Activated CD4-positive, alpha-beta T cell treated with anti-CD3 and anti-CD28 coated beads, Interleukin-2, amount 10 ng/mL, durations not matched to agents 24 days and 14 days (primary cell): ENCODE data around the gene PLEKHA4. TPM values are rescaled to one million over a fixed set of nuclear protein-coding genes. Genes with fewer than 3 reads are reported as not detected.
"Not testable (repeated sequence)": the region's sequence is repeated elsewhere in the genome, so short reads cannot be mapped to it uniquely, and the experiment has no call there.

Experiments
- DNase-seq: peaks from one replicate; pipeline ENCODE4 v3.0.0; 2022
- H3K27ac Mint-ChIP-seq: one replicate; pipeline ENCODE4 v1.8.0; 2022; ENCODE audit warnings: mild to moderate bottlenecking, mixed read lengths
- H3K27me3 Mint-ChIP-seq: one replicate; pipeline ENCODE4 v1.8.0; 2022; ENCODE audit warnings: mixed read lengths
- H3K36me3 Mint-ChIP-seq: one replicate; pipeline ENCODE4 v1.8.0; 2022; ENCODE audit warnings: low read depth, mild to moderate bottlenecking, mixed read lengths
- H3K4me1 Mint-ChIP-seq: one replicate; pipeline ENCODE4 v1.8.0; 2021; ENCODE audit warnings: mixed read lengths
- H3K4me3 Mint-ChIP-seq: one replicate; pipeline ENCODE4 v1.8.0; 2022; ENCODE audit warnings: mild to moderate bottlenecking, moderate library complexity, mixed read lengths
- H3K9me3 Mint-ChIP-seq: one replicate; pipeline ENCODE4 v1.8.0; 2021; ENCODE audit warnings: mixed read lengths
- intact Hi-C: fragments of 100-400 bp; cut with micrococcal nuclease; formaldehyde crosslinking; loops from one replicate; pipeline ENCODE4 v1.15.1; 2023
- total RNA-seq: library from RNA; stranded (reverse); gene quantifications from 2 replicates; pipeline ENCODE4 v1.2.3, GENCODE V29; 2022

PLEKHA4 gene
- total RNA-seq, 1 donor from 2014 or later: 1.9 TPM

GRCh38 chr19:48867123-48867745, 1.2 kb downstream of the PLEKHA4 start:
- Mint-ChIP-seq H3K27me3 (peaks cover 9% of the 10 kb centered on the region), H3K4me3 (no peak overlapping the region), H3K4me1 (peaks cover 7% of the 10 kb centered on the region), H3K9me3 (no peaks in the 10 kb centered on the region), H3K36me3 (peaks cover 2% of the 10 kb centered on the region), H3K27ac (peak overlapping the region; percentile 51)
- DNase-seq: no peak
- intact Hi-C loops: no loop called here

DNA sequence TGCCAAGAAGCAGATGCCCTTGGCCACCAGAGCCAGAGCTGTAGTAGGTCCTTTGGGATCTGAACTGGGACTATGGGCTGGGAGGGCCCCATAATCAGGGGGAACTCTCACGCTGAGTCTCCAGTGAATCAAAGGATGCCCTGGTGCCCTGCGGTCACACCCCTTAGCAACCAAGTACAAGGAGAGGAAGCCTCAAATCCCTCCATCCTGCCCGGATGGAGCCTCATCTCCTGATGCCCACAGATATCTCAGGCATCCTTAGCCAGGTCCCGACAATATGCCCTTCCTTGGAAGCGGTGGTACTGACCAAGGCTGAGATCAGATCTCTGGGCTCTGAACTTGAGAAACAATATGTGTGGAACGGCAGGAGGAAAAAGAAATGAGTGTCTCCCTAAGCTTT, 1.7 kb downstream of the PLEKHA4 start:
- DNase-seq: no peak
- Mint-ChIP-seq H3K4me1 (peaks cover 4% of the 10 kb centered on the region), H3K4me3 (no peak overlapping the region), H3K9me3 (no peaks in the 10 kb centered on the region), H3K27ac (no peak overlapping the region), H3K27me3 (peaks cover 8% of the 10 kb centered on the region), H3K36me3 (no peaks in the 10 kb centered on the region)
- intact Hi-C loops: no loop called here

- H3K4me3 Mint-ChIP-seq: no peak overlapping the region
- H3K27ac Mint-ChIP-seq: no peak overlapping the region
- peaks cover 5% of the 10 kb centered on the region for H3K4me1 Mint-ChIP-seq
- peaks cover 5% of the 10 kb centered on the region for H3K27me3 Mint-ChIP-seq
- H3K9me3 Mint-ChIP-seq: no peaks in the 10 kb centered on the region
- intact Hi-C loops: no loop called here
- no peaks in the 10 kb centered on the region for H3K36me3 Mint-ChIP-seq
- no peak for DNase-seq
These were observed 5.6 kb downstream of the PLEKHA4 start for GRCh38 chr19:48862827-48863226.

DNA sequence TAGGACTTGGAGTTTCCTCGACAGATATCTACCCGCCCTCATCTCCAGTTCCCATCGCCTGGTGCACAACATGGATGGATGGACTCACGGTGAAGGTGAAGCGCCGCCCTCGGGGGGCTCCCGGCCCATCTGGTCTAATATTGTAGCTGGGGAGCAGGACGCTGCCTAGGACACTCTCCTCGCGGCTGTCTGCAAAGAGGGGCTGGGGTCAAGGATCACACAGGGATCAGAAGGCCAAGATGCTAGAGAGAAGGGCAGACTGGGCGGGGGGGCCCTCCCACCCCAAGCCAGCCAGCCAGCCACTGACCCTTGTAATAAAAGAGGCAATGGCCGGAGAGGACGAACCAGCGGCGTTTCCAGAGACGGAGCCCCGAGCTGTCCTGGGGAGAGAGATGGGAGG, 7.1 kb downstream of the PLEKHA4 start:
- DNase-seq: no peak
- no peak overlapping the region for H3K4me3 Mint-ChIP-seq
- H3K4me1 Mint-ChIP-seq: peaks cover 5% of the 10 kb centered on the region
- H3K36me3 Mint-ChIP-seq: no peaks in the 10 kb centered on the region
- intact Hi-C loops: no loop called here
- no peak overlapping the region for H3K27ac Mint-ChIP-seq
- peaks cover 2% of the 10 kb centered on the region for H3K27me3 Mint-ChIP-seq
- H3K9me3 Mint-ChIP-seq: no peaks in the 10 kb centered on the region

- H3K4me1 Mint-ChIP-seq: peaks cover 5% of the 10 kb centered on the region
- no peak overlapping the region for H3K4me3 Mint-ChIP-seq
- intact Hi-C loops: loop anchor here (1.0 kb wide), 1 partner anchor 12 kb away; the partner anchor contains the start of gene PPP1R15A
- no peaks in the 10 kb centered on the region for H3K9me3 Mint-ChIP-seq
- H3K27me3 Mint-ChIP-seq: peaks cover 2% of the 10 kb centered on the region
- no peak overlapping the region for H3K27ac Mint-ChIP-seq
- DNase-seq: peak; percentile 64
- H3K36me3 Mint-ChIP-seq: no peaks in the 10 kb centered on the region
These were observed 8.5 kb downstream of the PLEKHA4 start for GRCh38 chr19:48859711-48860572.

DNA sequence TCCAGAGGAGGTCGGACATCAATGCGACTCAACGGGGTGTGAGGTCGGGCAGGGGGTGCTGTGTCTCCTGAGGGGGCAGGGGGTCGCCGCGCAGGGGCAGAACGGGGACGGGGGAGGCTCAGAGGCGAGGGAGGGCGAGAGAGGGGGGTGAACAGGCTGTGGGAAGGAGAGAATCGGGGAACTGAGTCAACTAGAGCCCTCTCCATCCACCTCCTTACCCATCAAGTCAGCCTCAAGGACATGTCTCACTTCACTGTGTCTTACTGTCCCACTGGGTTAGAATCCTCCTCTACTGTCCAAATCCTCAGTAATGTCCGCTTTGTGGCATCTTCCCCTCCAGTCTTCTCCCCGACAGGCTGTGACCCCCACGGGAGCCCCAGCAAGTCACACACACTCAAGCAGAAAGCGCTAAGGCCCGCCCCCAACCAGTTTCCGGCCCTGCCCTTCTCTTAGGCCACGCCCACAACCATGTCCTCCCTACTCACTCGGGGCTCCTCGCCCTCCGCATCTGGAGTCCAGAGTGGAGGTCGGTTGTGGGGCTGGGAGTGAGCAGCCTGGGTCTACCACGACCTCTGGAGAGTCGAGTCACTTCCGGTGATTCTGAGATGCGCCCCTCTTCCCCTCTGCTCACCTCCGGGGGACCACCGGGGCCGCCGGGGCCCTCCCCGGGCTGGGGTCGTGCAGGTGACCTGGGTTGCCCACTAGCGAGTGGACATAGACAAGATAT, 9.3 kb downstream of the PLEKHA4 start:
- DNase-seq: peak; percentile 93
- Mint-ChIP-seq H3K36me3 (no peaks in the 10 kb centered on the region), H3K27ac (peak overlapping the region; percentile 84), H3K4me3 (peak overlapping the region; percentile 89), H3K27me3 (no peaks in the 10 kb centered on the region), H3K4me1 (peaks cover 5% of the 10 kb centered on the region), H3K9me3 (no peaks in the 10 kb centered on the region)
- intact Hi-C loops: loop anchor here (1.0 kb wide), 2 partner anchors 13 to 41 kb away; partner anchors contain the start of genes NUCB1 and PPP1R15A

GRCh38 chr19:48856921-48857320, 11.5 kb downstream of the PLEKHA4 start:
- no peak for DNase-seq
- peaks cover 5% of the 10 kb centered on the region for H3K4me1 Mint-ChIP-seq
- no peaks in the 10 kb centered on the region for H3K9me3 Mint-ChIP-seq
- H3K27me3 Mint-ChIP-seq: no peaks in the 10 kb centered on the region
- no peaks in the 10 kb centered on the region for H3K36me3 Mint-ChIP-seq
- intact Hi-C loops: no loop called here
- no peak overlapping the region for H3K4me3 Mint-ChIP-seq
- H3K27ac Mint-ChIP-seq: no peak overlapping the region

GRCh38 chr19:48854103-48854502, 14.3 kb downstream of the PLEKHA4 start:
- Mint-ChIP-seq H3K9me3 (no peaks in the 10 kb centered on the region), H3K27me3 (no peaks in the 10 kb centered on the region), H3K36me3 (no peaks in the 10 kb centered on the region), H3K4me1 (peaks cover 3% of the 10 kb centered on the region), H3K27ac (no peak overlapping the region), H3K4me3 (no peak overlapping the region)
- intact Hi-C loops: no loop called here
- DNase-seq: no peak

DNA sequence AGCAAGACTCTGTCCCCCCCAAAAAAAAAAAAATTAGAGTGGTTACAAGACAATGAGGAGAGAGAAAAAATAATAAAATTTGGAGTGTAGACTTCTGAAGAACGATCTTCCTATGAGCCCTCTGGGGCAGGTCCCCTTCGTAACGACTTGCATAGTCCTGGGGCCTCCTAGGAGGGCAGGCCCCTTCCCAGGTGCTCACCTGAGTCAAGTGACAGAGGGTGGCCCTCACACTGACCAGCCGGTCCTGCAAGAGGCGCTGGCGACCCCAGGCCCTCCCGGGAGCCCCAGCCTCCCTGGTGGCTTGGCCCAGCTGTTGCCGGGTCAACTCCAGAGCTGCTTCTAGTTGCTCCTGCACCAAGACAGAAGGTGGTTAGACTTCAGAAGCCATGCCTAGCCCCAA, 14.9 kb downstream of the PLEKHA4 start:
- no peak overlapping the region for H3K4me3 Mint-ChIP-seq
- no peaks in the 10 kb centered on the region for H3K36me3 Mint-ChIP-seq
- no peaks in the 10 kb centered on the region for H3K27me3 Mint-ChIP-seq
- H3K9me3 Mint-ChIP-seq: no peaks in the 10 kb centered on the region
- no peak for DNase-seq
- H3K27ac Mint-ChIP-seq: no peak overlapping the region
- no peaks in the 10 kb centered on the region for H3K4me1 Mint-ChIP-seq
- intact Hi-C loops: no loop called here

DNA sequence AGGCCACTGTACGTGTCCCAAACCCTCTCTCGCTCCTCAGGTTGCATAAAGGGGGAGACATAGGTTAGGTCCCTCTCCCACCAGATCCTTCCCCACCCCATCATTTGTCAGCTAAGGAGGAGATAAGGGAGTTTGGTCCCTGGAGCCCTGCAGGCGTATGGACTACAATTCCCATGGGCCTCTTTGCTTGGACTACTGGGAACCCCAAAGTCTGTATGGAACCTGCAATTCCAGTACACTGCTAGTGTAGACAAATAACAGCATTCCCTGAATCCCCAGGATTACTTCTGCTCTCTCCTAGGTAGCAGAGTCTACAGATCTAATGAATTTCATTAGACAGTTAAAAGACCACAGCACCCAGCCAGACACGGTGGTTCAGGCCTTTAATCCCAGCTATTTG, 16.1 kb downstream of the PLEKHA4 start:
- Mint-ChIP-seq H3K4me3 (no peak overlapping the region), H3K36me3 (no peaks in the 10 kb centered on the region), H3K4me1 (no peaks in the 10 kb centered on the region), H3K27me3 (no peaks in the 10 kb centered on the region), H3K27ac (no peak overlapping the region), H3K9me3 (no peaks in the 10 kb centered on the region)
- intact Hi-C loops: no loop called here
- no peak for DNase-seq

DNA sequence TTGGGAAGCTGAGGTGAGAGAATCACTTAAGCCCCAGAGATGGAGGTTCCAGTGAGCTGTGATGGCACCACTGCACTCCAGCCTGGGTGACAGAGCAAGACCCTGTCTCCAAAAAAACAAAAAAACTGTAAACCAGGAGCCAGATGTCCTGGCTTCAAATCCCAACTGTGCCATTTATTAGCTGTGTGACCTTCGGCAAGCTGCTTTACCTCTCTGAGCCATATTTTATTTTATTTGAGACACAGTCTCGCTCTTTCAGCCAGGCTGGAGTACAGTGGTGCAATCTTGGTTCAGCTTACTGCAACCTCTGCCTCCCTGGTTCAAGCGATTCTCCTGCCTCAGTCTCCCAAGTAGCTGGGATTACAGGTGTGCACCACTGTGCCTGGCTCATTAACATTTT, 21.8 kb downstream of the PLEKHA4 start:
- H3K36me3 Mint-ChIP-seq, H3K4me1 Mint-ChIP-seq, H3K27ac Mint-ChIP-seq, H3K27me3 Mint-ChIP-seq, H3K9me3 Mint-ChIP-seq, intact Hi-C loops, H3K4me3 Mint-ChIP-seq, DNase-seq: not testable (repeated sequence)

- Mint-ChIP-seq H3K27ac (no peak overlapping the region), H3K27me3 (no peaks in the 10 kb centered on the region)
These were observed 23.0 kb downstream of the PLEKHA4 start for GRCh38 chr19:48845384-48845783.

GRCh38 chr19:48844472-48844871, 23.9 kb downstream of the PLEKHA4 start:
- no peak for DNase-seq
- no peak overlapping the region for H3K4me3 Mint-ChIP-seq
- no peaks in the 10 kb centered on the region for H3K27me3 Mint-ChIP-seq
- intact Hi-C loops: no loop called here
- no peaks in the 10 kb centered on the region for H3K4me1 Mint-ChIP-seq
- no peak overlapping the region for H3K27ac Mint-ChIP-seq
- no peaks in the 10 kb centered on the region for H3K36me3 Mint-ChIP-seq
- H3K9me3 Mint-ChIP-seq: no peaks in the 10 kb centered on the region

More at GRCh38 chr19:48845384-48845783, 23.0 kb downstream of the PLEKHA4 start:
- no peaks in the 10 kb centered on the region for H3K9me3 Mint-ChIP-seq
- H3K36me3 Mint-ChIP-seq: no peaks in the 10 kb centered on the region
- no peak for DNase-seq
- H3K4me1 Mint-ChIP-seq: no peaks in the 10 kb centered on the region
- H3K4me3 Mint-ChIP-seq: no peak overlapping the region
- intact Hi-C loops: no loop called here

- Mint-ChIP-seq H3K9me3 (no peaks in the 10 kb centered on the region), H3K27ac (no peak overlapping the region), H3K4me3 (no peak overlapping the region), H3K4me1 (peaks cover under 1% of the 10 kb centered on the region), H3K36me3 (no peaks in the 10 kb centered on the region), H3K27me3 (peaks cover 3% of the 10 kb centered on the region)
- peak; percentile 88 for DNase-seq
- intact Hi-C loops: loop anchor here (1.0 to 2.0 kb wide), 2 partner anchors 54 to 196 kb away; partner anchors contain the start of gene CA11
These were observed 25.6 kb downstream of the PLEKHA4 start for GRCh38 chr19:48842789-48843162.
